PC-3 (cell line): ENCODE measurements around the gene HERC2. TPM values are rescaled to one million over a fixed set of nuclear protein-coding genes. Genes with fewer than 3 reads are reported as not detected.

ENCODE experiments used
- ATAC-seq: fragments of 200-7000 bp; cut with Tn5 transposase; 2 replicates; pipeline ENCODE4 v1.9.1; 2020; ENCODE audit warnings: mild to moderate bottlenecking, moderate library complexity
- BruUV-seq: library from RNA; stranded (reverse); fragments of 400-500 nt; replicated peaks from 2 replicates; lab custom pipeline; 2021; lab: Mats Ljungman, UMichigan
- CTCF ChIA-PET: fragments of 300-600 bp; sonication (Branson Sonifier 250); formaldehyde crosslinking; loops from one replicate; lab custom pipeline; 2022; ENCODE audit warnings: antibody characterized with exemption; lab: Charles Lee
- POLR2A ChIA-PET: fragments of 300-600 bp; sonication (Branson Sonifier 250); formaldehyde crosslinking; loops from one replicate; lab custom pipeline; 2022; ENCODE audit warnings: antibody characterized with exemption; ENCODE audit not compliant: unreplicated experiment; lab: Charles Lee
- DNase-seq: peaks from one replicate; pipeline ENCODE4 v3.0.0-alpha.2; 2015
- H2AFZ ChIP-seq: fragments of 300-600 bp; sonication (generic); 2 replicates; pipeline ENCODE4 v1.6.0; 2016; ENCODE audit warnings: antibody characterized with exemption, low read length
- H3F3A ChIP-seq: fragments of 300-600 bp; sonication (generic); one replicate; pipeline ENCODE4 v1.6.0; 2017; ENCODE audit warnings: antibody characterized with exemption, low read length, control low read depth, mild to moderate bottlenecking; ENCODE audit not compliant: unreplicated experiment
- H3K27ac ChIP-seq: fragments of 300-600 bp; sonication (generic); 2 replicates; pipeline ENCODE4 v1.5.1; 2016; ENCODE audit warnings: mild to moderate bottlenecking, low read length
- H3K27me3 ChIP-seq: fragments of 300-600 bp; sonication (generic); 2 replicates; pipeline ENCODE4 v1.6.1; 2016; ENCODE audit warnings: low read length, mixed read lengths
- H3K36me3 ChIP-seq: fragments of 300-600 bp; sonication (generic); 2 replicates; pipeline ENCODE4 v1.6.1; 2016; ENCODE audit warnings: low read depth, mixed run types, low read length, mixed read lengths
- H3K4me1 ChIP-seq: fragments of 300-600 bp; sonication (generic); 2 replicates; pipeline ENCODE4 v1.5.1; 2016; ENCODE audit warnings: low read length; ENCODE audit not compliant: insufficient read depth
- H3K4me2 ChIP-seq: fragments of 300-600 bp; sonication (generic); 2 replicates; pipeline ENCODE4 v1.6.0; 2016; ENCODE audit warnings: low read length
- H3K4me3 ChIP-seq: fragments of 300-600 bp; sonication (generic); 2 replicates; pipeline ENCODE4 v1.5.1; 2016; ENCODE audit warnings: mild to moderate bottlenecking, low read length, mixed read lengths
- H3K79me2 ChIP-seq: fragments of 300-600 bp; sonication (generic); 2 replicates; pipeline ENCODE4 v1.6.1; 2017; ENCODE audit warnings: low read length, mixed read lengths
- H3K9ac ChIP-seq: fragments of 300-600 bp; sonication (generic); 2 replicates; pipeline ENCODE4 v1.6.0; 2016; ENCODE audit warnings: mild to moderate bottlenecking, low read length
- H3K9me2 ChIP-seq: fragments of 300-600 bp; sonication (generic); replicated peaks from 2 replicates; pipeline ENCODE4 v1.6.1; 2016; ENCODE audit warnings: mixed run types, low read length, mixed read lengths
- H3K9me3 ChIP-seq: fragments of 300-600 bp; sonication (generic); 2 replicates; pipeline ENCODE4 v1.6.1; 2016; ENCODE audit warnings: low read length, mixed read lengths
- H4K20me1 ChIP-seq: fragments of 300-600 bp; sonication (generic); 2 replicates; pipeline ENCODE4 v1.6.1; 2016; ENCODE audit warnings: low read length, mixed read lengths
- CTCF ChIP-seq: fragments of 300-600 bp; sonication (generic); conservative IDR thresholded peaks from 2 replicates; pipeline ENCODE4 v1.5.1; 2017; ENCODE audit warnings: antibody characterized with exemption, low read depth, mild to moderate bottlenecking, low read length
- EZH2 ChIP-seq: fragments of 300-600 bp; sonication (generic); IDR thresholded peaks from one replicate; pipeline ENCODE4 v1.6.1; 2017; ENCODE audit warnings: antibody characterized with exemption, mild to moderate bottlenecking, low read length; ENCODE audit not compliant: unreplicated experiment
- EZH2phosphoT487 ChIP-seq: fragments of 300-600 bp; sonication (generic); IDR thresholded peaks from 2 replicates; pipeline ENCODE4 v1.6.1; 2018; ENCODE audit warnings: mild to moderate bottlenecking, antibody characterized with exemption, low read length, borderline replicate concordance
- intact Hi-C: fragments of 100-400 bp; cut with micrococcal nuclease; formaldehyde crosslinking; loops from 2 replicates; pipeline ENCODE4 v1.9.0; 2023
- total RNA-seq: library from RNA; depleted of rRNA; stranded (reverse); fragments of >200 nt; gene quantifications from 2 replicates; pipeline ENCODE4 v1.2.3, GENCODE V29; 2014

Gene HERC2
- total RNA-seq, 1 experiment from 2014 or later, result 45.9 TPM

- Histone ChIP-seq H3K36me3 (peaks cover 41% of the 10 kb centered on the region), H2AFZ (no peak overlapping the region), H3K27me3 (no peaks in the 10 kb centered on the region), H3K4me2 (no peak overlapping the region), H3K9me2 (no peaks in the 10 kb centered on the region), H3K79me2 (no peaks in the 10 kb centered on the region), H3K9me3 (no peaks in the 10 kb centered on the region), H4K20me1 (no peaks in the 10 kb centered on the region), H3K9ac (no peak overlapping the region), H3K4me1 (no peaks in the 10 kb centered on the region), H3F3A (no peaks in the 10 kb centered on the region), H3K4me3 (no peak overlapping the region), H3K27ac (no peak overlapping the region)
- TF ChIP-seq EZH2phosphoT487, result no peak
- TF ChIP-seq CTCF, result no peak
- no peak for TF ChIP-seq EZH2
- no peak for ATAC-seq
- intact Hi-C loops, result no loop called here
- CTCF ChIA-PET, result no interaction called here
- BruUV-seq, result no TSS peak
- POLR2A ChIA-PET, result interaction anchor here (0.5 kb wide), 1 partner anchor 47 kb away, joined by 4 read pairs; no protein-coding TSS in a partner anchor
- DNase-seq, result no peak
These were observed 137.8 kb downstream of the HERC2 start for GRCh38 chr15:28184166-28184565.

GRCh38 chr15:28182731-28183130 lies 139.2 kb downstream of the HERC2 start:
- Histone ChIP-seq H3K9me2 (no peaks in the 10 kb centered on the region), H3K36me3 (peaks cover 35% of the 10 kb centered on the region; the same call in 1 of the 2 replicates), H3K79me2 (no peaks in the 10 kb centered on the region), H3F3A (no peaks in the 10 kb centered on the region), H3K27me3 (no peaks in the 10 kb centered on the region), H3K9me3 (no peaks in the 10 kb centered on the region), H2AFZ (no peak overlapping the region), H4K20me1 (no peaks in the 10 kb centered on the region), H3K9ac (no peak overlapping the region), H3K4me1 (no peaks in the 10 kb centered on the region), H3K27ac (no peak overlapping the region), H3K4me3 (no peak overlapping the region), H3K4me2 (no peak overlapping the region)
- ChIA-PET CTCF (no interaction called here), POLR2A (no interaction called here)
- ATAC-seq, result no peak
- TF ChIP-seq CTCF (no peak), EZH2 (no peak), EZH2phosphoT487 (no peak)
- intact Hi-C loops, result no loop called here
- BruUV-seq, result no TSS peak
- DNase-seq, result no peak

- POLR2A ChIA-PET, result no interaction called here
- Histone ChIP-seq H3K9me3 (no peaks in the 10 kb centered on the region), H3F3A (no peaks in the 10 kb centered on the region), H2AFZ (no peak overlapping the region), H3K36me3 (peaks cover 32% of the 10 kb centered on the region; the same call in 1 of the 2 replicates), H3K79me2 (no peaks in the 10 kb centered on the region), H3K4me2 (no peak overlapping the region), H3K9ac (no peak overlapping the region), H3K27ac (no peak overlapping the region), H3K9me2 (no peaks in the 10 kb centered on the region), H3K4me1 (no peaks in the 10 kb centered on the region), H3K27me3 (no peaks in the 10 kb centered on the region), H3K4me3 (no peak overlapping the region), H4K20me1 (no peaks in the 10 kb centered on the region)
- DNase-seq (no peak), ATAC-seq (no peak)
- CTCF ChIA-PET, result no interaction called here
- intact Hi-C loops, result no loop called here
- TF ChIP-seq EZH2phosphoT487 (no peak), EZH2 (no peak), CTCF (no peak)
- BruUV-seq, result no TSS peak
These were observed 139.8 kb downstream of the HERC2 start for GRCh38 chr15:28182216-28182615.
